GM18508 (cell line): Measurements from ENCODE around the gene RPL31.

ENCODE experiments used
- ATAC-seq: cut with Tn5 transposase; IDR thresholded peaks from one replicate; pipeline ENCODE4 v1.9.1; 2021; ENCODE audit warnings: moderate number of reproducible peaks; ENCODE audit not compliant: insufficient read depth, unreplicated experiment

Gene RPL31

DNA sequence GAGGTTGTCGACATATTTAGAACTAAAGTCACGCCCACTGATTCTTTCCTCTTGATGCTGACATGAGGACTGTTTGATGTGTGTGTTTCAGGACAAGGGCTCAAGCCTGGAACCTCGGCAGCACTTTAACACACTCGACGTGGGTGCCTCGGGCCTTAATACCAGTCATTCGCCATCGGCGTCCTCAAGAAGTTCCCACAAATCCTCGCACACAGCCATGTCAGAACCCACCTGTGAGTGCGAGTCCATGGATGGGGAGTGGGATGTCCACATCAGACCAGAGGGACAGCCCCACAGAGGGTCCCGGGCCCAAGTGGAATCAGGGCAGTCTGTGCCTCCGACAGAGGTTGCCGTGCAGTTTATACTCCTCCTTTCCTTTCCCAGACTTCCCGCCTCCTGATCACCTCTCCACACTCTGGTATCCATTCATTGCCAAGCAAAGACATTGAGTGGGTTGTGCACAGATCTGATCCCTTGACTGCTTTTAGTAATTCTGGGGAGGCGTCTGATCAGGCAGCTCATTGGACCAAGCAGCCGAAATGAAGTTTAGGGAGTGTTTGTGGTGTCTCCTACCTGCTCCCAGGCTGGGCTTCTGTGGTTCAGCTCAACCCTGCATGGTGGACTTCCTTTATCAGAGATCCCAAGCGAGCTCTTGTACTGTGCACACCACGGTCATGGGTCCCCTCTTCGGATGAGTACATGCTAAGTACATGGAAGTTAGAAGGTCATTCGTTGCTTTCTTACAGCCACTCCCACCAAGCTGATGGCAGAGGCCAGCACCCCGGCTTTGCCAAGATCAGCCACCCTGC, 27.2 kb upstream of the RPL31 start:
- ATAC-seq: no peak

DNA sequence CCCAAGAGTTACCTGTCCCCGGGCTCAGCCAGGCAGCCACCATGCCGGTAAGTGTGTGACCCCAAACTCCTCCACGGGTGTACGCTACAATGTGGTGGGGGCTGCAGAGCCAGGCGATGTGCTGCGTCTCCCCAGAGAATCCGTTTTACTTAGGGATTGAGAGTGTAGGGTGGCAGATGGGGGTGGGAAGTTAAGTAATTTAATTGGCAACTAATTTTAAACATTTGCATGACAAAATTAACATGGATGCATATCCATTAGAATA, 26.6 kb upstream of the RPL31 start:
- no peak for ATAC-seq

DNA sequence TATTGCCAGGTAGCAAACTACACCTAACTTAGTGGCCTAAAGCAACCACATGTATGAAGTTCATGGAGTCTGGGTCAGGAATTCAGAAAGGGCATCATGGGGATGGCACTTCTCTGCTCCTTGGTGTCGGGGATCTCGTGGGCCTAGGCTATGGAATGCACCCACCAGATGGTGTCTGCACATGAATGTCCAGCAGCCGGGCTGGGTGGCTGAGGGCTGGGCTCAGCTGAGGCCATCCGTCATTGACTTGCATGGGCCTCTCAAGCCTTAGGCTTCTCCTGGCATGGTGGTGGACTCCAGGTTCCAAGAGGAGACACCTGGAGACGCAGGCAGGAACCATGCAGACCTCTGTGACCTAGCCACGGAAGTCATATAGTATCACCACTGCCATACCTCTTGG, 26.0 kb upstream of the RPL31 start:
- ATAC-seq: no peak

DNA sequence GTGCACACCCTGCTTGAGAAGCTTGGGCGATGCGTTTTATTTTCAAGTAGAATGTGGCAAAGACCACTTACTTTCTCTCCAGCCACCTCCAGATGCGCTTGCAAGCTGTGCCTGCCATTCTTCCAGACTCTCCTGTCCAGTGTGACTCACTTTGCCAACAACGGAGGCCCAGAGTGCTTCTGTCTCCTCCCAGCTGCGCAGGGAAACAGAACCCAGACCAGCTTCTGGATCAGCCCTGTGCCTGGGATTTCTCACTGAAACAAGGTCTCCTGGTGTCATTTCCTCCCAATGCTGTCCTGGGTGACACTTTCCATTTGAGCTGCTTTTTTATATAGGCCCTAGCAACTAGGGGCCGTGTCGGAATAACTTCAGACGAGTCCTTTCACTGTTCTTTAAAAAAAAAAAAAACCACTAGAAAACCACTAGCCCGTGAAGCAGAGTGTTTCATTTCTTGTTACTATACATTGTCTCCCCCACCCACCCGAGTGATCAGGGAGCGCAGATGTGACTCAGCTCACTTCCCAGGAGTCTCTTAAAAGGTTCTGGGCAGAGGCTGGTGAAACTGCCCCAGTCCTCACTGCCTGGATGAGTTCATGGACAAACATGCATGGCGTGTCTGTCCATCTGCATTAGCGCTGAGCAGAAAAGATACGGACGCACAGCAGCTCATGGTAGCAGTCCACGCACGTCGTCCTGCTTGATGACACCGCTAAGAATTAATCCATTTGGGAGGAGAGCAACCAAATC, 25.3 kb upstream of the RPL31 start:
- peak; percentile 88 for ATAC-seq

DNA sequence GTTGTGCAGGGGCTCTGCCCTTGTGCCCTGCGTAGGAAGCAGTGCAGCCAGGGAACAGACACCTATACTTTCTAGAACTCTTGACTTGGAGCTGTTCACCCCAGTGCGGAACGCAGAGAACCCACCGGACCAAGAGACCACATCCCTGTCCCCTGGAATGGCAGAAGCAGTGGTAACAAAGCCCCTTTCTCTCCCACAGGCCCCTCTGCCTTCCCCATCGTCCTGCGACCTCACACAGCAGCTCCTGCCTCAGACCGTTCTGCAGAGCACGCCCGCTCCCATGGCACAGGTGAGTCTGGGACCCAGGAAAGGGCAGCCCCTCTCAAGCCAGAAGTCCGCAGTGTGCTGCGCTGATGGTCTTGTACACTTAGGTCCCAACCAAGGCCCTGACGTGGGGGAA, 24.6 kb upstream of the RPL31 start:
- no peak for ATAC-seq

DNA sequence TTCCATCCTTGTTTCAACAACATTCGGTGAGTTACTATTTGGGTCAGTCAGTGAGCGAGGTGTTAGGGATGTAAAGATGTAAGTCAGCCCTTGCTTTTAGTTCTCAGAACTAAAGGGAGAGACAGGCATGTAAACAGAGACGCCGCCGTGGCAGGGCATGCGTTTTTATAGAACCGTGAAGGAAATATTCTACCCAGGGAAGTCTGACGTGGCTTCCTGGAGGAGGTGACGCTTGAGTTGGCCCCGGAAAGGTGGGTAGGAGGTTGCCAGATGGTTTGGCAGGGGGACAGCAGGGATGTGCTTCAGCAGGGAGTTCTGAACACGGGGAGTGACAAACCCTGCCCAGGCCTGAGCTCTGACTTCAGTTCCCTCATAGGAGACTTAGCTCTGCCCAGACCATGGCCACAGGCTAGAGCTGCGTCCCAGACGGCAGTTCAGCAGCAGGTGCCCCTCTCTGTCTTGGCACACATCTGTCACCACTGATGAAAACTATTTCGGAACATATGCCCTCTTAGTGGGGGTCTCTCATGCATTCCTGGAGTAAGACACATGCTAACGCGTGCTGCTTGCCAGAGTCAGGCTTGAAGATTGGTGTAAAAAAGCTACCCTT, 23.4 kb upstream of the RPL31 start:
- ATAC-seq: no peak

DNA sequence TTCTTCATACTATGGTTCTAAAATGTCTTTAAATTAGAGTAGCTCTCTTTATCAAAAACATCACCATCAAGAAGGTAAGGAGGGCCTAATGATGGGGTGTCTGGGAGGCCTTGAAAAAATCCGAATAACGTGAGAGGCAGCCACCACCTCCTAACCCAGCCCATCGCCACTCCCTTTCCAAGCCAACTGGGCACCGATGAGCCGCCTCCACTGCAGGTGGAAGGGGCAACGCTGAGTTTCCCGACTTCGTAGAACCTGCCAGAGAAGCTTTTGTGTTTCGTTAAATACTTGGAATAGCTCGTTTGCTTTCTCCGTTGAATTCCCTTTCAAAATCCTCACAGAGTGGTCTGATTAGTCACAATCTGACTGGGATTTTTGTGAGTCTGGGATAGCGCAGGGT, 22.0 kb upstream of the RPL31 start:
- ATAC-seq: no peak

DNA sequence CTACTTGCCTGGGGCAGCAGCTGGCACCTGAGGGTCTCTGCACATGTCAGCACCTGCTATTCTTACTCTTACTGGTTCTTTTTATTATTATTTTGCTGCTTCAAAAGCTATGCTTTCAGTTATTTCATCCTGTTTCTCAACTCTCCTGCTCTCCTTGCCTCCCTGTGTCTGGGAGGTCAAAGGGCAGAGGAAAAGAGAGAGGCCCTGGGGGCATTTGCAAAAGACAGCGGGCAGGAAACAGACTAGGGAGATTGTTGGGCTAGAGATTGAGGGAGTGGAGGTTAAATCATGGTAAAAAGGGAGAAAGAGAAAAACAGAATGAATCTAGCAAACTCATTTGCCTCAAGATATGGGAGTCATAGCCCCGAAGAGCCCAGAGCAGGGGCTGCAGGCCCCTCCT, 21.1 kb upstream of the RPL31 start:
- ATAC-seq: no peak

DNA sequence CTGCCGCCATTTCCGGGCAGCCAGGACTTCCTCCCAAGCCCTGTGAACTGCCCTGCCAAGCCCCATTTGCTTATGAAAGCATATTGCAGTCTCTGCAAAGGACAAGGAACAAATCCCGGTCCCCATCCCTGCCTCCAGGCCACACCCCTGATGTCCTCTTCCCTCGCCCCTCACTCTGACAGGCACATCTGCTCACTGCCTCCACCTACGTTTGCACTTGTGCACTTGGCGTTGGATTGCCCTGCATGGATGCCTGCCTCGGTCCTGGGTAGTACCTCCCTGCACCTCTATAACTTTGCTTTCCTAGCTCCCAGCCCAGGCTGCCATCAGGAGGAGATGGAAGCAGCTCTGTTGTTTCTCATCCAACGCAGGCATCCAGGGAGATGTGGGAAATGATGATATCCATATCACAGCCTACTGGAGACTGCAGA, 19.6 kb upstream of the RPL31 start:
- ATAC-seq: no peak

DNA sequence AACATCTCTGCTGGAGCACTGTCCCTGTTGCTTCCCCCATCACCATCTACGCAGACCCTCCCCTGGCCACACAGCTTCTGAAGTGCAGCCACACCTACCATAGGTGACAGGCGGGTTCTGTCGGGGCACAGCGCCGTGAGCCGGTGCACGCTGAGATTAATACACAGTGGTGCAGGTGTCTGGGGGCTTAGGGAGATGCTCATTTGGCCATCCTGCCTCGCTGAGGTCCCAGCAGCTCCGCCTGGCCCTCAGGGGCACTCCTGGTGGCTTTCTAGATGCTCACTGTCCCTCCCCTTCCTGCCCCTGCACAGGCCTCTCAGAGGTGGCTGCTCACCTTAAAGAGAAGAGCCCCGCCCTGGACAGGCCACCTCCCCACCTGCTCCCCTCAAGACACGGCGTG, 18.9 kb upstream of the RPL31 start:
- no peak for ATAC-seq

DNA sequence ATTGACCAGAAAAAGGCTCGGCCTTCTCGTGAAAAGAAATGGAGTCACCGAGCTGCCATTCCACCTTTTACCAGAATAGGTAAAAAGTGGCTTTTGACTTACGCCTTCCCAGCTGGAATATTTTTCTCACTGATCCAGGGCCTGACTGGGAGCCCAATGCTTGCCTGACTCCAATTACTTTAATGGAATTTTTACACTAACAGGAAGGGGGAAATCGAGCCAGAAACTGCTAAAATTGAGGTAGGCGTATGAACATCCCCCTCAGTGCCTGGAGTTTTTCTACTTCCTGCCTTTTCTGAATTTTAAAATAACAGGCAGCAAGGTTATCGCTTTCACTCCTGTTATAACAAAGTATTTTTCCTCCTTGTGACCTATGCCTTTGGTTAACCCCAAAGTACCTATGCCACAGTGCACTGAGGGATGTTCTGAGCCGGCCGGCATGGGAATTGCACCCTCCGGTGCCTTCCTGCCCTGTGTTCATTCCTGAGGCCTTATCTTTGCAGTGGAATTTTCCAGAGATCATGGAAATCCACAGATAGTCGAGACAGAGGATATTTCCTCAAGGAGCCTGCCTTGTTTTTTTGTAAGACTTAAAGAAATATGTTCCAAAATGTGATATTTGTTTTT, 18.3 kb upstream of the RPL31 start:
- no peak for ATAC-seq

DNA sequence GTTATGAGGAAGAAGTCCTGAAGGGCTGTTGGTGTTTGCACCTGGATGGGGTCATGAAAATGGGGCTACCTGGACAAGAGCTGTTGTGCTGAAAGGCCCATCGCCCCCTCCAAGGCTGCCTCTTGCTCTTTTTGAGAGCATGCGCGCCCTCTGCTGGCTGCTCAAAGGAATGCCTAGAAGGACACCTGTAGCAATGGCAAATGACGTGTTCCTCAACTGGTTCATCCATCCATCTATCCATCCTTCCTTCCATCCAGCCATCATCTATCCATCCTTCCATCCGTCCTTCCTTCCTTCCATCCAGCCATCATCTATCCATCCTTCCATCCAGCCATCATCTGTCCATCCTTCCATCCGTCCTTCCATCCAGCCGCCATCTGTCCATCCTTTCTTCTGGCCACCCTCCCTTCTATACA, 17.2 kb upstream of the RPL31 start:
- ATAC-seq: no peak

DNA sequence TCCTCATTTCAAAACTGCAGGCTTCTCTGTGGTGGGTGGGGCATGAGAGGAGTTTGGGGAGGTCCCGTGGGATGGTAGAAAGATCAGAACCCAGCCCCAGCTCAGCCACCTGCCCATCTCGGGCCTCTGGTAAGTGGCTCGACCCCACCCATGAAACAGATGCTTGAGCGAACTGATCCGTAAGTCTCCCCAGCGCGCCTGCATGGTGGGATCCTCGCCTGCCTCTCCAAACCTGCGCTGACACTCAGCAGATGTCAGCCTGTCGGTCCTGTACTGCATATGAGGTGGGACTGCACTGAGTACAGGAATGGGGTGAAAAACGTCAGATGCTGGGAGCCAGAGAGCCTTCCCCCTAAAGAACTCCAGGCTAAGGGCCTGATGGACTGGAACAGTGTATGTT, 15.9 kb upstream of the RPL31 start:
- ATAC-seq: no peak

DNA sequence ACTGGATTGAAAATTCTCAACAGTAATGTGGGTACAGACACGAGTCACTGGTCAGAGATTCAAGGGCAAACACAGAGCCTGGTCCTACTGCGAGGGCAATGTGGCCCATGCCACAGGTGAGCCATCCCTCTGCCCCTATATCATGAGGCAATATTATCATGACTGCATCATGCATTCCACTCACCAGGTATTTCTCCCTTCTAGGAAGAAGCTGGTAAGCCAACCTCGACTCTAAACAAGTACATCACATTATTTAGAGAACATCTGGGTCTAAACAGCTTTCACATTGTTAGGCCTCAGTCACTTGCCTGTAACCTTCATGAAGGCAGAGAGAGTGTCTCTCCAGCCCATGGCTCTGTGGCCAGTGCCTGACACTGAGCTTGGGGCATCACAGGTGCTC, 14.6 kb upstream of the RPL31 start:
- ATAC-seq: no peak

DNA sequence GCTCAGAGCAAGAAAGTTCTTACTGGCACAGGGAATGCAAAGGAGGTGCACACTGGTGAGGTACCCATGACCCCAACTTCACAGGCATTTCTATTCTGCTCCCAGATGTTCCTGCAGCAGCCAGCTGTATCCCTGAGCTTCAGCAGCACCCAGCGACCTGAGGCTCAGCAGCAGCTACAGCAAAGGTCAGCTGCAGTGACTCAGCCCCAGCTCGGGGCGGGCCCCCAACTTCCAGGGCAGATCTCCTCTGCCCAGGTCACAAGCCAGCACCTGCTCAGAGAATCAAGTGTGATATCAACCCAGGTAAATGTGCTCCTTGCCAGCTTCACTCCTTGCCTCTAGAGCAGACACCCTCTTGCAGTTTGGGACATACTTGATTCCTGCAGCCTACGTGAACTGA, 14.1 kb upstream of the RPL31 start:
- no peak for ATAC-seq

DNA sequence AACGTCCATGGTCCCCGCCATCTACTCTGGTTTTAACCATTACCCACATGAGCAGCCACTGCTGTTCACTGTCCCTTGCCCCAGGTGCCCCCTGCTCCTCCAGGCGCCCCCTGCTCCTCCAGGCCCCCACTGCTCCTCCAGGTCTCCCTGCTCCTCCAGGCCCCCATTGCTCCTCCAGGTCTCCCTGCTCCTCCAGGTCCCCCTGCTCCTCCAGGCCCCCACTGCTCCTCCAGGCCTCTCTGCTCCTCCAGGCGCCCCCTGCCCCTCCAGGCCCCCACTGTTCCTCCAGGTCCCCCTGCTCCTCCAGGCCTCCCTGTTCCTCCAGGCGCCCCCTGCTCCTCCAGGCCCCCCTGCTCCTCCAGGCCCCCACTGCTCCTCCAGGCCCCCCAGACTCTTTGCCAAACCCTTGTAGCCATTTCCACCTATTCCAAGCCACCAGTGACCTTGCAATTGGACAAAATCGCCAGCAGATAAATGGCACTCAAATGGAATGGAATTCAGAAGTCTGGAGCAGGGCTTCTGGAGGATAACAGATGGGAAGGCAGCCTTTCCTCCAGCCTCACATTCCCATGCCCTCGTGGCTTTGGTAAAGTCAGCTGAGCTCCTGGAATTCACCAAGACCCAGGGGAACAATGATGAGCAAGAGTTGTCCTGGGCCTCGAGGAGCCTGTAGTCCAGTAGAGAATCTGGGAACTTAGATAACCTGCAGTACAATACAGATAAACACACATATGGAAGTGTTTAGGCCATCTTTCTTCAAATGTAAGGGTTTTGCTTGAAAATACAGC, 13.3 kb upstream of the RPL31 start:
- ATAC-seq: no peak

DNA sequence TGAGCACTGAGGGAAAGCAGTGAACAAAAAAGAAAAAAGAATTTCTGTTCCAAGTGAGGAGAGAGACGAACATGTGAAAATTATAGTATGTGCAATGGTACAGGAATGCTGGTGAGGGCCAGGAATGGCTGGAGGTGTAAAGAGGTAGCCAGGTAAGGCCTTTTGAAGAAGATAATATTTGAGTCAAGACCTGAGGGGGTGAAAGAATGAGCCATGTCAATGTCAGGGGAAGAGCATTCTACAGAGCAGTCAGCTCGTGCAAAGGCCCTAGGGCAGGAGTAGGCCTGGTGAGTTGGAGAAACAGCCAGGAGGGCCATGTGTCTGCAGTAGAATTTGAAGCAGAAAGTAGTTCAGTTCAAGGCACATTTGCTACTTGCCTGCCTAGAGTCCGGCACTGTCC, 12.4 kb upstream of the RPL31 start:
- ATAC-seq: no peak

DNA sequence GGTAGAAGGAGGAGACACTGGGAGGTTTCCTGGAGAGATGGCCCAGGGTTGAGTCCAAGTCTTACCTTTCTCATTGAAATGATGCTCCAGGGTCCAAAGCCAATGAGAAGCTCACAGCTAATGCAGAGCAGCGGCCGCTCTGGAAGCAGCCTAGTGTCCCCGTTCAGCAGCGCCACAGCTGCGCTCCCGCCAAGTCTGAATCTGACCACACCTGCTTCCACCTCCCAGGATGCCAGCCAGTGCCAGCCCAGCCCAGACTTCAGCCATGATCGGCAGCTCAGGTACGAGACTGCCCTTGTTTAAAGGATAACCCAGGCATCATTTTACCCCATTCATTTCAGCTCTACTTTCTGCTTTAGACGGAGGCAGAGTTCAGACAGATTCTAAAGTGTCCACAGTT, 11.9 kb upstream of the RPL31 start:
- no peak for ATAC-seq

DNA sequence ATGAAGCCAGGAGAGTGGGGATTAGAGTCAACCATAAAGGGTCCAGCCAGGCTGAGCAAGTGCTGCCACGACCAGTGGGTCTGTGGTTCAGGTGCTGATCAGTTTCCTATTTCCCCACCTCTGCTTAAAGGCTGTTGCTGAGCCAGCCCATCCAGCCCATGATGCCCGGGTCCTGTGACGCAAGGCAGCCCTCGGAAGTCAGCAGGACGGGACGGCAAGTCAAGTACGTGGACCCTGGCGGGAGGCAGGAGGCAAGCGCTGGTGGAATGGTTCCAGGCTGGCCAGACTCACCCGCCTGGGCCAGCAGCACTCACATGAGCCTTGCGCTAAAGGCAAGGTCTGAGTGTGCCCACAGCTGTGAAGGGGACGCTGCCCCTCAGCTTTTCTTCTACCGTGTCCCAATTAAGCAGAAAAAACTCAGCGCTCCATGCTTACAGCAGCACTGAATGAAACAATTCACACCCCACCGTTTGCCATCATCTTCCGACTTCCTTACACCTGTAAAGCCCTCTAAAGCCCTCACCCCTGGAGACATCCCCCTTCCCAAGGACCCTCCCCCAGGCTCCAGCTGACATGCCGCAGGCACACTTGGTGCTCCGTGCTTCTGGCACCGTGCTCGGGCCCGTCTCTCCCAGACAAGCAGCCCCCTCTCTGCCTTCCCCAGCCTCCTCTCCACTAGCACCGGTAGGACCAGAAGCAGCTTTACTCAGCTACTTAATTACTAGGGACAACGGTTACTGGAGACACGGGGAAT, 11.3 kb upstream of the RPL31 start:
- no peak for ATAC-seq

DNA sequence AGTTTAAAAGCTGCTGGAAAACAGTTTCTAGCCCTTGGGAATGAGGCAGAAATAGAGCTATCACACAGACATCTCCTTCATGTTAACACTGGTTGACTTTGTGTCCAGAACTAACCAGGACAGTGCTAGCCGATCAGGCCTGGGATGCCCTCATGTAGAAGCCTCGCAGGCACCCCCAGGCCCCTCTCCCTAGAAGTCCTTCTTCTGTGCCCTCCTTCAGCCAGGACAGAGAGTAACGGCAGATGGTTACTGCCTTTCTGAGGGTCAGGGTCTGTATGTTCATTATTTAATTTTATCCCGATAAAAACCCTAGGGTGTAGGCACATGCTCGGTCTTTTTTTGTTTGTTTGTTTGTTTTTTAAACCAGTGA, 10.7 kb upstream of the RPL31 start:
- ATAC-seq: no peak
